Thoracic aorta (tissue), 2 donors: ENCODE measurements around the gene DCP1B. TPM values are rescaled to one million over a fixed set of nuclear protein-coding genes. Genes with fewer than 3 reads are reported as not detected.
A peak's percentile ranks its signal among the peaks of the same experiment; 100 is the strongest.

Experiments
- ATAC-seq: fragments of 150-250 bp; one replicate; pipeline ENCODE4 v1.8.0; 2017; ENCODE audit warnings: low read depth; ENCODE audit not compliant: insufficient number of reproducible peaks, low FRiP score
- DNase-seq: peaks from one replicate; pipeline ENCODE4 v3.0.0-alpha.2; 2020; ENCODE audit warnings: low spot score
- H3K27ac ChIP-seq, 2 donors: fragments of 200-600 bp; sonication (generic); 1 replicate in 1 of 2; 2 replicates in 1 of 2; pipeline ENCODE4 v1.5.1; 2016; ENCODE audit warnings: mild to moderate bottlenecking in 2 of 2, moderate library complexity in 2 of 2
- H3K27me3 ChIP-seq: fragments of 200-600 bp; sonication (generic); replicated peaks from 2 replicates; pipeline ENCODE4 v1.6.0; 2016; ENCODE audit warnings: mild to moderate bottlenecking; ENCODE audit not compliant: insufficient read depth
- H3K36me3 ChIP-seq: fragments of 200-600 bp; sonication (generic); one replicate; pipeline ENCODE4 v1.5.1; 2016
- H3K4me1 ChIP-seq, 2 donors: fragments of 200-600 bp; sonication (generic); 1 replicate in 1 of 2; 2 replicates in 1 of 2; pipeline versions ENCODE4 v1.5.1 to v1.6.0; 2016; ENCODE audit warnings: low read depth in 2 of 2, mild to moderate bottlenecking in 1 of 2; ENCODE audit not compliant: control insufficient read depth in 1 of 2
- H3K4me3 ChIP-seq: fragments of 200-600 bp; sonication (generic); 2 replicates; pipeline ENCODE4 v1.5.1; 2016; ENCODE audit warnings: mild to moderate bottlenecking
- H3K9me3 ChIP-seq: fragments of 200-600 bp; sonication (generic); 2 replicates; pipeline ENCODE4 v1.5.1; 2016
- total RNA-seq, 2 donors: library from RNA; depleted of rRNA; stranded (reverse); fragments of >200 nt; gene quantifications; one replicate each; pipeline versions ENCODE4 v1.1.0 to v1.2.3, GENCODE V29; 2016
- TF ChIP-seq, protein P1 (sequence below): fragments of 200-600 bp; sonication (generic); IDR thresholded peaks from one replicate; pipeline ENCODE4 v1.5.1; 2019; ENCODE audit warnings: antibody characterized with exemption

The DCP1B gene
- total RNA-seq, 2 donors from 2014 or later, result 16.6 to 19.5 TPM

DNA sequence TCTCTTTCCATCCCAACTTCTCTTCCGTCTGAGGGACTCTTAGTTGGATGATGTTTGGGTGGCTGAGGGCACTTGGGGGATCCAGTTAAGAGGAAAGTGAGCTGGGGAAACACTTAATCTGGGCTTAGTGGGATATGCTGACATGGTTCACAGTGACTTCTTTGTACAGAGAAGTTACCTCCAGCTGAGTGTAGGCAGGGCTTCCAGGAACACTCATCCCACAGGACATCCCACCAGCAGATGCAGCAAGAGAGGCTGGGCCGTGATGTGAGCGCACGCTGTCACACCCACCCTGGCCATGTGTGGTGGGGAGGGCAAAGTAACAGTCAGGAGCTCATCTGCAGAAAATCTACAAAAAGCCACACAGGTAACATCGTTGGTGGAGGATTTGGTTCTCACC lies 85.0 kb downstream of the DCP1B start:
- TF ChIP-seq, protein P1, sequence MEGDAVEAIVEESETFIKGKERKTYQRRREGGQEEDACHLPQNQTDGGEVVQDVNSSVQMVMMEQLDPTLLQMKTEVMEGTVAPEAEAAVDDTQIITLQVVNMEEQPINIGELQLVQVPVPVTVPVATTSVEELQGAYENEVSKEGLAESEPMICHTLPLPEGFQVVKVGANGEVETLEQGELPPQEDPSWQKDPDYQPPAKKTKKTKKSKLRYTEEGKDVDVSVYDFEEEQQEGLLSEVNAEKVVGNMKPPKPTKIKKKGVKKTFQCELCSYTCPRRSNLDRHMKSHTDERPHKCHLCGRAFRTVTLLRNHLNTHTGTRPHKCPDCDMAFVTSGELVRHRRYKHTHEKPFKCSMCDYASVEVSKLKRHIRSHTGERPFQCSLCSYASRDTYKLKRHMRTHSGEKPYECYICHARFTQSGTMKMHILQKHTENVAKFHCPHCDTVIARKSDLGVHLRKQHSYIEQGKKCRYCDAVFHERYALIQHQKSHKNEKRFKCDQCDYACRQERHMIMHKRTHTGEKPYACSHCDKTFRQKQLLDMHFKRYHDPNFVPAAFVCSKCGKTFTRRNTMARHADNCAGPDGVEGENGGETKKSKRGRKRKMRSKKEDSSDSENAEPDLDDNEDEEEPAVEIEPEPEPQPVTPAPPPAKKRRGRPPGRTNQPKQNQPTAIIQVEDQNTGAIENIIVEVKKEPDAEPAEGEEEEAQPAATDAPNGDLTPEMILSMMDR, result no peak
- no peak overlapping the region for H3K27ac ChIP-seq
- DNase-seq (no peak), ATAC-seq (no peak)
- peaks cover 3 to 14% of the 10 kb centered on the region in 2 donors for H3K4me1 ChIP-seq
- H3K4me3 ChIP-seq, result no peak overlapping the region
- H3K9me3 ChIP-seq, result no peaks in the 10 kb centered on the region
- no peaks in the 10 kb centered on the region for H3K27me3 ChIP-seq
- no peaks in the 10 kb centered on the region for H3K36me3 ChIP-seq

DNA sequence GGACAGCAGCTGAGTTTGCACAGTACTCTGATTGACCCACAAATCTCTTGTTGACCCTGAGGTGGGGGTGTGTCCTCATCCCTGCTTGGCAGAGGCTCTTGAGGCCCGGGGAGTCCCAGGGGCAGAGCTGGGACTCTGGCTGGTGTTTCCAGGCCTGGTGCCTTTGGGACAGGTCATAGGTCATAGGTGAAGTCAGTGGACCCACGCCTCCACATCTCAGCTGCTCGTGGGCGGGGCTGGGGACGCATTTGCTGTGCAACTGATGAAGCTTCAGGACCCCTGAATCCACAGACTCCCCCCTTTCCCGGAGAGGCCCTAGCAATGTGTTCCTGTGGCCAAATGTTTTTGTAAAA lies 85.4 kb downstream of the DCP1B start:
- TF ChIP-seq, protein P1, result no peak
- ATAC-seq (no peak), DNase-seq (no peak)
- H3K27ac ChIP-seq, result no peak overlapping the region
- H3K9me3 ChIP-seq, result no peaks in the 10 kb centered on the region
- peak overlapping the region; percentile 45 for H3K4me3 ChIP-seq
- H3K27me3 ChIP-seq, result no peaks in the 10 kb centered on the region
- H3K36me3 ChIP-seq, result no peaks in the 10 kb centered on the region
- H3K4me1 ChIP-seq, result peaks cover 3 to 14% of the 10 kb centered on the region in 2 donors

- no peak for DNase-seq
- Histone ChIP-seq H3K36me3 (no peaks in the 10 kb centered on the region), H3K27me3 (no peaks in the 10 kb centered on the region), H3K9me3 (no peaks in the 10 kb centered on the region), H3K27ac (peak within 1 kb of the TSS in 1 of 2 donors; percentile 11), H3K4me3 (peak within 1 kb of the TSS; percentile 45), H3K4me1 (peaks cover 3 to 14% of the 10 kb centered on the region in 2 donors)
- TF ChIP-seq, protein P1, result no peak
- no peak for ATAC-seq
Observed at GRCh38 chr12:1918081-1918883, 86.0 kb downstream of the DCP1B start, which contains the start of gene CACNA2D4. Gene CACNA2D4, minus strand, starts transcription at chr12:1918652. Its CDS starts 179 bp downstream, at chr12:1918473.

GRCh38 chr12:1917172-1918070 lies 86.8 kb downstream of the DCP1B start:
- H3K27me3 ChIP-seq, result no peaks in the 10 kb centered on the region
- peak overlapping the region in 1 of 2 donors; percentile 11 for H3K27ac ChIP-seq
- DNase-seq (no peak), ATAC-seq (no peak)
- H3K9me3 ChIP-seq, result no peaks in the 10 kb centered on the region
- peak overlapping the region; percentile 45 for H3K4me3 ChIP-seq
- H3K4me1 ChIP-seq, result peaks cover 3 to 14% of the 10 kb centered on the region in 2 donors
- H3K36me3 ChIP-seq, result no peaks in the 10 kb centered on the region
- TF ChIP-seq, protein P1, result no peak
